GM19099 (cell line): Measurements from ENCODE around the gene ACACA.

Experiments used
- POLR2A ChIP-seq: IDR thresholded peaks from 3 replicates; pipeline ENCODE4 v1.6.1; 2011; ENCODE audit warnings: low read depth; ENCODE audit not compliant: insufficient read length; ENCODE audit errors: extremely low read depth

The ACACA gene

GRCh38 chr17:37187262-37187661 is 219.4 kb downstream of the ACACA start:
- TF ChIP-seq POLR2A: no peak

GRCh38 chr17:37182786-37183465 is 223.7 kb downstream of the ACACA start:
- TF ChIP-seq POLR2A: no peak

DNA sequence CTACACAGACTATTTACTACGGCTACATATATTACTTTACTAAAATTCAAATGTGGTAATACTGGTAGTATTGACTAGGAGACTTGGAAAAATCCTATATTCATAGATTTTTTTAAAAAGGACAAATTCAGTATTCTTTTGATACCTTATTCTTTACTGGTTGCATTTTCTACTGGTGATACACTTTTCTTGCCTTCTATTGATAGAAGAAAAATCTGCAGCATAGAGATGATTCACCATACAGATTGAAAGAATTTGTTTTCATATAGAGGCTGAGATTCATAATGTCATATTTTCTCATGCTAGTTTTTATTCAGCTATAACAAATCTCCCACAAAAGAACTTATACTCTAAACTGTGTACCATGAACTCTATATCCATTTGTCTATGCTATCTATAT is 226.3 kb downstream of the ACACA start:
- TF ChIP-seq POLR2A: no peak

DNA sequence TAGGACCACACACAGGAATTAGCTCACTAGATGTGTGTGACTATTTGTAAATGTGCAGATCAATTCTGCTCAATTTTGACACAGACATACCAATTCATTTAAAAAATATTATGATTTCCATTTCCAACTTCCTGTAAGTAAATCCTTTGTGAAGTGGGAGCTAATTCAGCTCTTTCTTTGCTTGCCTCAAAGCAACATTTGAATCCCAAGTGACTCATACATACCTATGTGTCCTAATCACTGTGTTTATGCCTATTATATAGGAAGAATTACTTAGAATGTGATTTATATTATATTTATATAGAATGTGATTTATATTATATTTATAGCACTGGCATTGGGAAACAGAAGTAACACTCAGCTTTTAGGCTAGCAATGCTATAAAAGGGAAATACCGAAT is 226.7 kb downstream of the ACACA start:
- TF ChIP-seq POLR2A: no peak

DNA sequence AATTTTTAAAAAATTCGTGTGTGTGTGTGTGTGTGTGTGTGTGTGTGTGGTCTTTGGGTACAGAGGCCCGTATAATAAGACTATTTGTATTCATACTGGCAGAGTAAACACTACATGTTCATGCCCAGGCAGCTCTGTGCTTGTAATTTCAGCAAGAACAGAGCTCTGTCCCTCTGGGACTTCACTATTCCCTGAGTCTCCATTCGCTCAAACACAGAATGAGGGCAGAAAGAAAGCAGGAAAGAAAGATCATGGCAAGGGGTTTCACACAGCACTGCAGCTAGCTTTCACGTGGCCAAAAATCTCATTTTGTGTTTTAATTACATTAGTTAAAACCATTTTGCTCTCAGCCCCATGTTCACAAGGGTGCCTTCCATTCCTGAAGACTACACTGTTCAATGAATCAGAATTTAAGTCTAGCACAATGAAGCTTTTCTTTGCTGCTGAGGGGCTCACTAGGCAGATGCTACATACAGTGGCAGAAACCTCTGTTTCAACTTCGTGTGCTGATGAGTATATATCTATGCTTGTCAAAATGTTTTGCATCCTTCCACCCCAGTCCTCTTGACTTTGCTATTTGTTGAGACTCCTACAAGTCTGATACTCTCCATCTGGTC is 229.3 kb downstream of the ACACA start:
- TF ChIP-seq POLR2A: no peak

GRCh38 chr17:37176723-37177122 is 229.9 kb downstream of the ACACA start:
- no peak for TF ChIP-seq POLR2A

DNA sequence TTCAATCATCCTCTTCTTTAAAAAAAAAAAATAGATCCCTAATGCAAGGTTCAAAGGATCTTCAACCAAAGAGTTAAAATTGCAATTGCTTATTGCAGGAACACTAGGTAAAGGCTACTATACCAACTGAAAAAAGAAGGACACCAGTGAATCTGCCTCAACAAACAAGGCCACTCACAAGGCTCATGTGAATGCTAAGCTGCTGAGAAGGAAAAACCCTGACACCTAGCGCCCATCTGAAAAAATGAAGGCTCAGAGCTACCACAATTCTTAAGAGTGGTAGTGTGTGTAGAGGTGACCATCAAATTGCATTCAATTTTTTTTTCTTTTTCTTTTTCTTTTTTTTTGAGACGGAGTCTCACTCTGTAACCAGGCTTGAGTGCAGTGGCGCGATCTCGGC is 232.4 kb downstream of the ACACA start:
- no peak for TF ChIP-seq POLR2A

GRCh38 chr17:37170881-37171425 is 235.7 kb downstream of the ACACA start:
- TF ChIP-seq POLR2A: no peak

- no peak for TF ChIP-seq POLR2A
These were observed 237.8 kb downstream of the ACACA start for GRCh38 chr17:37168731-37169353.

- TF ChIP-seq POLR2A: no peak
These were observed 238.9 kb downstream of the ACACA start for GRCh38 chr17:37167756-37168155.

GRCh38 chr17:37164057-37164456 is 242.6 kb downstream of the ACACA start:
- TF ChIP-seq POLR2A: no peak

DNA sequence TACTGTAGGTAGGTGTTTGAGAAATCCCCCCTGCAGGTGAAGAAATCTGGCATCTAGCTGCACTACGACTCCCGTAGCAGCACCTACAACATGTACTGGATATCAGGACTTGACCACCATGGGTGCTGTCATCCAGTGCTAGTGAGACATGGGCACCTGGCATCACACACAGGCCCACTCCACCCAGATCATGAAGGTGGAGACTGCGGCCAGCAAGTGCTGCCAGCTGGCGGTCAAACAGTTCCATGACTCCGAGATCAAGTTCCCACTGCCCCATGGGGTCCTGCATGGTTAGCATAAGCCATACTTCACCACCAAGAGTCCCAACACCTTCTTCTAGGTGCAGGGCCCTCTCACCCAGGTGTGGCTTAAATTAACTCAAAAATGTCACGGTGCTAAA is 243.8 kb downstream of the ACACA start:
- TF ChIP-seq POLR2A: no peak

DNA sequence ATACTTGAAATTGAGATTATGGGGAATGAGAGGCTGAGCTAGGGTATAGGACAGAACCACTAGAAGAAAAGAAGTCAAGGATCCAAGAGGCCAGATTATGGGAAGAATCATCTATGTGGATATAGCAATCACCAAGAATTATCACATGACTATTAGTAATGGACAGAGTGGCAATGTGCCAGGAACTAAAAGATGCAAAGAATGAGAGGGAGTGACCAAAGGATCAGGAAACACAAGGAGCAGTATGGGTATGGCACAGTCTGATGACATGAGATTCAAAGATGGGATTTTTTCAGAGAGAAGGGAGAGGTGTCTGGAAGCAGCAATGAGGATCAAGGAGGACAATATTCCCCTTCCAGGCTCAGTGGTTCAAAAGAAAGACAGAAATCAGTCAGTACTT is 245.7 kb downstream of the ACACA start:
- no peak for TF ChIP-seq POLR2A

- TF ChIP-seq POLR2A: no peak
These were observed 248.3 kb downstream of the ACACA start for GRCh38 chr17:37158290-37158689.

- TF ChIP-seq POLR2A: no peak
These were observed 258.5 kb downstream of the ACACA start for GRCh38 chr17:37148156-37148555.

- no peak for TF ChIP-seq POLR2A
These were observed 259.3 kb downstream of the ACACA start for GRCh38 chr17:37147301-37147812.
